ENCODE data around the gene SLFN12.

The SLFN12 gene

DNA sequence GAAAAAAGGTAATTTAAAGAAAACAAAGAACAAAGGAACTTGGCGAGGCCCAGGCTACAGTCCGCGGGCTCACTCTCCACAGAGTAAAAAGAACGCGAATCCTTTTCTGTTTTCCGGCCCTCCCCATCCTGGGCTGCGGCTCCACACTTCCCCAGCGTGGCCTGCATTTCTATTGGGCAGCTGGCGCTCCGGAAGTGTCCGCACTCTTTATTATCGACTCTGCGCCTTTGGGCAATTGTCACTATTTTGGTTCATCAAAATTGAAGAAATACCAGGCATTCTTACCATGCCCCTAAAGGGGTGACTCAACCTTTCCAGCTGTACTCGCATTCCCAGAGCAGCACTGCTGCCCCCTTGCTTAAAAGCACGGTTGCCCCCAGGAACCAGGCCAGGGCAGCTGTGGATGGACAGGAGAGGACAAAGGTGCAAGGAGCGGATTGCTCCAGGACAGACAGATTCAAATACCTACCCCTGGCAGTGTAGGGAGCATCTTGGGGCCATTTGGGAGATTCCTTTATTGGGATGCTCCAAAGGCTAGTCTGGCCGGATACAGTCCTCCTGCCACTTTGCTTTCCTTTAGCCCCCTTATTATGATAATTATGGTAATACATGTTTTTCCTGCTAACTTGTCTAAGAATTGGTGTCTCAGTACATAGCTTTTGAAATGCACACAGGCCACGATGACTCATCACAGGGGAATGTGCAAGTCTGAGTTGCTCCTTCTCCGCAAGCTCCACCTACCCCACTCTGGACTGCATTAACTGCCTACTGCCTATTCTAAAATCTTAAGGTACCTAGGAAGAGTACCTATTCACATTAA is 985 bp upstream of the SLFN12 start:
- TF ChIP-seq FOXP2 (optimal IDR thresholded peaks at IDR 0.05; ENCODE audit: borderline replicate concordance, extremely low read depth, extremely low read length, insufficient read depth) (no peak), POLR2AphosphoS5 (IDR thresholded peaks at IDR 0.05; ENCODE audit: low read depth, low read length) (no peak; the same call in 1 of the 2 replicates), SIN3A (IDR thresholded peaks at IDR 0.05; ENCODE audit: borderline replicate concordance, insufficient read depth, low read length) (no peak)
- TF ChIP-seq, protein P1, sequence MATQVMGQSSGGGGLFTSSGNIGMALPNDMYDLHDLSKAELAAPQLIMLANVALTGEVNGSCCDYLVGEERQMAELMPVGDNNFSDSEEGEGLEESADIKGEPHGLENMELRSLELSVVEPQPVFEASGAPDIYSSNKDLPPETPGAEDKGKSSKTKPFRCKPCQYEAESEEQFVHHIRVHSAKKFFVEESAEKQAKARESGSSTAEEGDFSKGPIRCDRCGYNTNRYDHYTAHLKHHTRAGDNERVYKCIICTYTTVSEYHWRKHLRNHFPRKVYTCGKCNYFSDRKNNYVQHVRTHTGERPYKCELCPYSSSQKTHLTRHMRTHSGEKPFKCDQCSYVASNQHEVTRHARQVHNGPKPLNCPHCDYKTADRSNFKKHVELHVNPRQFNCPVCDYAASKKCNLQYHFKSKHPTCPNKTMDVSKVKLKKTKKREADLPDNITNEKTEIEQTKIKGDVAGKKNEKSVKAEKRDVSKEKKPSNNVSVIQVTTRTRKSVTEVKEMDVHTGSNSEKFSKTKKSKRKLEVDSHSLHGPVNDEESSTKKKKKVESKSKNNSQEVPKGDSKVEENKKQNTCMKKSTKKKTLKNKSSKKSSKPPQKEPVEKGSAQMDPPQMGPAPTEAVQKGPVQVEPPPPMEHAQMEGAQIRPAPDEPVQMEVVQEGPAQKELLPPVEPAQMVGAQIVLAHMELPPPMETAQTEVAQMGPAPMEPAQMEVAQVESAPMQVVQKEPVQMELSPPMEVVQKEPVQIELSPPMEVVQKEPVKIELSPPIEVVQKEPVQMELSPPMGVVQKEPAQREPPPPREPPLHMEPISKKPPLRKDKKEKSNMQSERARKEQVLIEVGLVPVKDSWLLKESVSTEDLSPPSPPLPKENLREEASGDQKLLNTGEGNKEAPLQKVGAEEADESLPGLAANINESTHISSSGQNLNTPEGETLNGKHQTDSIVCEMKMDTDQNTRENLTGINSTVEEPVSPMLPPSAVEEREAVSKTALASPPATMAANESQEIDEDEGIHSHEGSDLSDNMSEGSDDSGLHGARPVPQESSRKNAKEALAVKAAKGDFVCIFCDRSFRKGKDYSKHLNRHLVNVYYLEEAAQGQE (IDR thresholded peaks at IDR 0.05; ENCODE audit: insufficient read depth in 1 of 2, low read depth in 2 of 2, low read length in 2 of 2) = no peak

DNA sequence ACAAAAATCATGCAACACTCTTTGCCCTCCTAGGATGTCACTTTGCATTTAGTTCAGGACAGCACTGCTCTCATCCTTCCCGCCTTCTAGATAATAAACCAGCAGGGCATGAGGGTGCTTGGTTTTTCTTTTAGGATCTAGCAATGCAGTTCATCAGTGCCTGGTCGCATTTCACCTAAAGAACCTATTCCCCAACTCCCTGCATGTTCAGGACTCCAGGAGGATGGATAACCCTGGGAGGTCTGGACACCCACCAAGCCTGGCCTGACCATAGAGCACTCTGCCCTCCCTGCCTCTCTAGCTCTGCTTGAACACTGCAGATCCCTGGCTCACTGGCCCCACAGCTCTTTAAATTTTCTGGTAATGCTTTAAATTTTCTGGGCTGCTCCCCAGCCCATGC is 2.6 kb downstream of the SLFN12 start:
- no peak for TF ChIP-seq SIN3A (IDR thresholded peaks at IDR 0.05; ENCODE audit: borderline replicate concordance, insufficient read depth, low read length)
- TF ChIP-seq FOXP2 (optimal IDR thresholded peaks at IDR 0.05; ENCODE audit: borderline replicate concordance, extremely low read depth, extremely low read length, insufficient read depth) = no peak
- TF ChIP-seq TAF1 (IDR thresholded peaks at IDR 0.05; ENCODE audit: borderline replicate concordance, insufficient read depth, low read length) = no peak
- TF ChIP-seq, protein P1 (IDR thresholded peaks at IDR 0.05; ENCODE audit: insufficient read depth in 1 of 2, low read depth in 2 of 2, low read length in 2 of 2) = no peak
- no peak for TF ChIP-seq POLR2AphosphoS5 (IDR thresholded peaks at IDR 0.05; ENCODE audit: low read depth, low read length)

DNA sequence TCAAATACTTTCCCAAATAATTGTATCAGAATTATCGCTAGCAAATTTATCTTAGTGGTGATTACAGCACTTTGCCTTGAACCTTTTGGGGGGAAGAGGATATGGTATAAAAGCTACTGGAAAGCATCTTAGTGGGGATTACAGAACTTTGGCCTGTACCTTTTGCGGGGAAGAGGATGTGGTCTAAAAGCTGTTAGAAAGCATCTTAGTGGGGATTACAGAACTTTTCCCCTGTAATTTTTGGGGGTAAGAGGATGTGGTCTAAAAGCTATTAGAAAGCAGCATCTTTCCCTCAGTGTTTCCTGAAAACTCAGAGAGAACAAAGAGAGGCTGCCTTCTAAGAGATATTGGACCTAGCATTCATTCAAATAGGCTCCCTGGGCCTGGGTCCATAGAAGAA is 4.1 kb downstream of the SLFN12 start:
- TF ChIP-seq SIN3A (IDR thresholded peaks at IDR 0.05; ENCODE audit: borderline replicate concordance, insufficient read depth, low read length) = no peak
- TF ChIP-seq POLR2AphosphoS5 (IDR thresholded peaks at IDR 0.05; ENCODE audit: low read depth, low read length) = no peak
- TF ChIP-seq FOXP2 (optimal IDR thresholded peaks at IDR 0.05; ENCODE audit: borderline replicate concordance, extremely low read depth, extremely low read length, insufficient read depth) = no peak
- TF ChIP-seq, protein P1 (IDR thresholded peaks at IDR 0.05; ENCODE audit: insufficient read depth in 1 of 2, low read depth in 2 of 2, low read length in 2 of 2) = no peak

DNA sequence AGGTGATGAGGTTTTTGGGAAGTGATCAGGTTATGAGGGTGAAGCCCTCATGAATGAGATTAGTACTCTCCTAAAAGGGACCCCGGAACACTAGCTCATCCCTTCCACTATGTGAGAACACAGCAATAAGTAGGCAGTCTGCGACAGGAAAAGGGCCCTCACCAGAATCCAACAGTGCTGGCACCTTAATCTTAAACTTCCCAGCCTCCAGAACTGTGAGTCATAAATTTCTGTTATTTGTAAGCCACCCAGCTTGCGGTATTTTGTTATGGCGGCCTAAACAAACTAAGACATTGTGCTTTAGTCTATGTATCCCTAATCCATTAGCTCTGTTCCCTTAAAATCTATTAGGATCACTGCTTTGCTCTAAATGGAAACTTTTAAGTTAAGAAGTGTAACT is 8.5 kb downstream of the SLFN12 start:
- no peak for TF ChIP-seq TAF1 (IDR thresholded peaks at IDR 0.05; ENCODE audit: borderline replicate concordance, insufficient read depth, low read length)
- no peak for TF ChIP-seq SIN3A (IDR thresholded peaks at IDR 0.05; ENCODE audit: borderline replicate concordance, insufficient read depth, low read length)
- no peak for TF ChIP-seq FOXP2 (optimal IDR thresholded peaks at IDR 0.05; ENCODE audit: borderline replicate concordance, extremely low read depth, extremely low read length, insufficient read depth)
- no peak for TF ChIP-seq POLR2AphosphoS5 (IDR thresholded peaks at IDR 0.05; ENCODE audit: low read depth, low read length)
- TF ChIP-seq, protein P1 (IDR thresholded peaks at IDR 0.05; ENCODE audit: insufficient read depth in 1 of 2, low read depth in 2 of 2, low read length in 2 of 2) = no peak
